SU-DHL-6 (cell line): Measurements from ENCODE around the gene YWHAQ.

Experiments
- H2AFZ ChIP-seq: fragments of 200-600 bp; sonication (generic); 2 replicates; pipeline ENCODE4 v1.6.1; 2014; ENCODE audit warnings: low read depth, mild to moderate bottlenecking, moderate library complexity, mixed read lengths, antibody characterized with exemption, low read length; ENCODE audit not compliant: severe bottlenecking
- H3F3A ChIP-seq: fragments of 200-600 bp; shearing (Covaris generic); 2 replicates; pipeline ENCODE4 v1.6.0; 2016; ENCODE audit warnings: antibody characterized with exemption, mild to moderate bottlenecking; ENCODE audit not compliant: insufficient read depth
- H3K27ac ChIP-seq: fragments of 200-600 bp; sonication (generic); 2 replicates; pipeline ENCODE4 v1.5.1; 2016; ENCODE audit warnings: low read depth, mild to moderate bottlenecking, low read length, moderate library complexity, mixed read lengths
- H3K27me3 ChIP-seq: fragments of 200-600 bp; sonication (generic), shearing (Covaris generic); 2 replicates; pipeline ENCODE4 v1.6.0; 2014; ENCODE audit warnings: mild to moderate bottlenecking, low read length
- H3K36me3 ChIP-seq: fragments of 200-600 bp; sonication (generic); 2 replicates; pipeline ENCODE4 v1.6.1; 2014; ENCODE audit warnings: mild to moderate bottlenecking, low read length, mixed read lengths
- H3K4me2 ChIP-seq: fragments of 300-600, 200-600 bp; shearing (Covaris generic), sonication (generic); 2 replicates; pipeline ENCODE4 v1.6.0; 2014; ENCODE audit warnings: low read length, low read depth, mild to moderate bottlenecking; ENCODE audit not compliant: poor library complexity, severe bottlenecking
- H3K4me3 ChIP-seq: fragments of 200-600 bp; sonication (generic); 2 replicates; pipeline ENCODE4 v1.5.1; 2014; ENCODE audit warnings: antibody characterized with exemption, low read length, mild to moderate bottlenecking, mixed read lengths; ENCODE audit not compliant: insufficient read depth, poor library complexity, severe bottlenecking
- H3K79me2 ChIP-seq: fragments of 200-600 bp; sonication (generic); 2 replicates; pipeline ENCODE4 v1.6.1; 2014; ENCODE audit warnings: mild to moderate bottlenecking, low read length, moderate library complexity; ENCODE audit not compliant: insufficient read depth
- H3K9ac ChIP-seq: fragments of 200-600 bp; sonication (generic); 2 replicates; pipeline ENCODE4 v1.7.0; 2014; ENCODE audit warnings: mild to moderate bottlenecking, low read length
- H3K9me2 ChIP-seq: fragments of 200-600 bp; sonication (generic); replicated peaks from 2 replicates; pipeline ENCODE4 v1.6.1; 2014; ENCODE audit warnings: low read length; ENCODE audit not compliant: insufficient read depth
- H3K9me3 ChIP-seq: fragments of 200-600 bp; sonication (generic); 2 replicates; pipeline ENCODE4 v1.6.1; 2014; ENCODE audit warnings: low read length, mixed read lengths; ENCODE audit not compliant: insufficient read depth
- H4K20me1 ChIP-seq: fragments of 200-600 bp; sonication (generic); 2 replicates; pipeline ENCODE4 v1.6.1; 2014; ENCODE audit warnings: low read depth, mild to moderate bottlenecking, antibody characterized with exemption, low read length, moderate library complexity, mixed read lengths
- CTCF ChIP-seq: fragments of 200-600 bp; sonication (generic); IDR thresholded peaks from one replicate; pipeline ENCODE4 v1.5.1; 2017; ENCODE audit warnings: antibody characterized with exemption, mild to moderate bottlenecking, low read length, moderate library complexity; ENCODE audit not compliant: insufficient read depth, poor library complexity, severe bottlenecking
- EZH2phosphoT487 ChIP-seq: fragments of 200-600 bp; sonication (generic), shearing (Covaris generic); conservative IDR thresholded peaks from 2 replicates; pipeline ENCODE4 v1.6.1; 2018; ENCODE audit warnings: mild to moderate bottlenecking, antibody characterized with exemption, low read length, moderate library complexity, mixed read lengths

Gene YWHAQ

GRCh38 chr2:9660154-9660553 lies 29.4 kb upstream of the YWHAQ start:
- no peak overlapping the region for H3K27ac ChIP-seq
- no peaks in the 10 kb centered on the region for H3K9me2 ChIP-seq
- no peaks in the 10 kb centered on the region for H4K20me1 ChIP-seq
- H3F3A ChIP-seq, result no peaks in the 10 kb centered on the region
- H2AFZ ChIP-seq, result no peak overlapping the region
- no peaks in the 10 kb centered on the region for H3K79me2 ChIP-seq
- no peak overlapping the region for H3K4me3 ChIP-seq
- TF ChIP-seq CTCF (no peak), EZH2phosphoT487 (no peak)
- H3K4me2 ChIP-seq, result no peak overlapping the region
- no peak overlapping the region for H3K9ac ChIP-seq
- no peaks in the 10 kb centered on the region for H3K36me3 ChIP-seq
- H3K27me3 ChIP-seq, result no peaks in the 10 kb centered on the region; the same call in 1 of the 2 replicates
- no peaks in the 10 kb centered on the region for H3K9me3 ChIP-seq

- no peaks in the 10 kb centered on the region for H4K20me1 ChIP-seq
- no peak overlapping the region for H3K27ac ChIP-seq
- no peaks in the 10 kb centered on the region for H3K9me2 ChIP-seq
- no peaks in the 10 kb centered on the region for H3K79me2 ChIP-seq
- no peak overlapping the region for H3K4me3 ChIP-seq
- H3K4me2 ChIP-seq, result no peak overlapping the region
- no peaks in the 10 kb centered on the region for H3K9me3 ChIP-seq
- no peak overlapping the region for H2AFZ ChIP-seq
- H3K36me3 ChIP-seq, result no peaks in the 10 kb centered on the region
- TF ChIP-seq EZH2phosphoT487, result no peak
- no peaks in the 10 kb centered on the region for H3K27me3 ChIP-seq
- no peak overlapping the region for H3K9ac ChIP-seq
- no peaks in the 10 kb centered on the region for H3F3A ChIP-seq
These were observed 28.2 kb upstream of the YWHAQ start for GRCh38 chr2:9658972-9659371.

GRCh38 chr2:9657731-9658130 lies 26.9 kb upstream of the YWHAQ start:
- Histone ChIP-seq H3K9me3 (no peaks in the 10 kb centered on the region), H2AFZ (no peak overlapping the region), H3K27me3 (no peaks in the 10 kb centered on the region), H3K36me3 (no peaks in the 10 kb centered on the region), H3K9ac (no peak overlapping the region), H4K20me1 (no peaks in the 10 kb centered on the region), H3K4me2 (no peak overlapping the region), H3K79me2 (no peaks in the 10 kb centered on the region), H3K4me3 (no peak overlapping the region), H3K27ac (no peak overlapping the region), H3F3A (no peaks in the 10 kb centered on the region), H3K9me2 (no peaks in the 10 kb centered on the region)
- TF ChIP-seq EZH2phosphoT487 (no peak), CTCF (no peak)

- H4K20me1 ChIP-seq, result no peaks in the 10 kb centered on the region
- no peak overlapping the region for H3K4me3 ChIP-seq
- no peak overlapping the region for H2AFZ ChIP-seq
- H3K79me2 ChIP-seq, result no peaks in the 10 kb centered on the region
- H3K27ac ChIP-seq, result no peak overlapping the region
- H3K9me3 ChIP-seq, result no peaks in the 10 kb centered on the region
- H3K4me2 ChIP-seq, result no peak overlapping the region
- no peak overlapping the region for H3K9ac ChIP-seq
- no peaks in the 10 kb centered on the region for H3K27me3 ChIP-seq
- H3F3A ChIP-seq, result no peaks in the 10 kb centered on the region
- H3K9me2 ChIP-seq, result no peaks in the 10 kb centered on the region
- TF ChIP-seq CTCF (no peak), EZH2phosphoT487 (no peak)
- H3K36me3 ChIP-seq, result no peaks in the 10 kb centered on the region
These were observed 26.3 kb upstream of the YWHAQ start for GRCh38 chr2:9657083-9657482.
